ENCODE measurements around the gene DUSP9.

Gene DUSP9

DNA sequence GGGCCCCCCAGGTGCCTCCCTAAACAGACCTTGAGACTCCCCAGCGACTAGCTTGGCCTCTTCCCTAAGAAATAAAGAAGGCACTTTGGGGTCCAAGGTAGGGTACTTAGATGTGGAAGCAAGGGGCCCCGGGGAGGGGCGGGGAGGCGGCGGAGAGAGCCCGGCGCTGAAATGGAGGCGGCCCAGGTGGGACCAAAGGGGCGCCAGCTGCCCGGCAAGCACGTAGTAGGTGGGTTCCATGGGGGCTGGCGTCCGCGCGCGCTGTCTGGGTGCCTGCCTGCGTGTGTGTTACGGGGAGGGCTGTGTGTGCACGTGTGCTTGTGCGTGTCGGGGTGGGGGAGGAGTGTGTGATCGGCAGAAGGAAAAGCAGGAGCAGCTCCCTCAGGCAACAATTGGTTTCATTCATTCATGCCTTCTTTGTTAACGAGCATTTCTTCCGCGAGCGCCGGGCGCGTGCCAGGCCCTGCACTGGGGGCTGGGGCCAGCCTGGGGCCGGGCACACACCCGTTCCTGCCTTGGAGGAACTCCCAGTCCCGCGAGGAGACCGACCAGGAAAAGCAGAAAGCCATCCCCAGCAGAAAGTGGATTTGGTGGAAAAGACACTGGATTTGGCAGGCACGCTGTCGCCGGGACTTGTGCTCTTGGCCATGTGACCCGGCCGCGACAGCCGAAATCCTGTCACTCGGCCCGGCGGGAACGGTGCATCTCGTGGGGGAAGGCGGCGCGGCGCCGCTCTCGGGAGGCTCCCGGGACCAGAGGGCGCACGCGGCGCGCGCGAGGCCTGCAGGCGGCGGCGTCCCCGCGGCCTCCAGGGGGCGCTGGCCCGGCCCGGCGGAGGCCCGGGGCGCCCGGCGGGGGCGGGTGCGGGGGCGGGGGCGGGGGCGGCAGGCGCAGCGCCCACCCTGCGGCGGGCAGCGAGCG, 3.3 kb upstream of the DUSP9 start:
- TF ChIP-seq, protein P1, sequence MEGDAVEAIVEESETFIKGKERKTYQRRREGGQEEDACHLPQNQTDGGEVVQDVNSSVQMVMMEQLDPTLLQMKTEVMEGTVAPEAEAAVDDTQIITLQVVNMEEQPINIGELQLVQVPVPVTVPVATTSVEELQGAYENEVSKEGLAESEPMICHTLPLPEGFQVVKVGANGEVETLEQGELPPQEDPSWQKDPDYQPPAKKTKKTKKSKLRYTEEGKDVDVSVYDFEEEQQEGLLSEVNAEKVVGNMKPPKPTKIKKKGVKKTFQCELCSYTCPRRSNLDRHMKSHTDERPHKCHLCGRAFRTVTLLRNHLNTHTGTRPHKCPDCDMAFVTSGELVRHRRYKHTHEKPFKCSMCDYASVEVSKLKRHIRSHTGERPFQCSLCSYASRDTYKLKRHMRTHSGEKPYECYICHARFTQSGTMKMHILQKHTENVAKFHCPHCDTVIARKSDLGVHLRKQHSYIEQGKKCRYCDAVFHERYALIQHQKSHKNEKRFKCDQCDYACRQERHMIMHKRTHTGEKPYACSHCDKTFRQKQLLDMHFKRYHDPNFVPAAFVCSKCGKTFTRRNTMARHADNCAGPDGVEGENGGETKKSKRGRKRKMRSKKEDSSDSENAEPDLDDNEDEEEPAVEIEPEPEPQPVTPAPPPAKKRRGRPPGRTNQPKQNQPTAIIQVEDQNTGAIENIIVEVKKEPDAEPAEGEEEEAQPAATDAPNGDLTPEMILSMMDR (IDR thresholded peaks at IDR 0.05; ENCODE audit: low read depth, low read length) = no peak
- DNase-seq (ENCODE audit: low read depth in 2 of 2) = peak in 1 of 2 donors; percentile 8
- H3K4me3 ChIP-seq (replicated peaks in 1 of 2; ENCODE audit: low read depth in 2 of 2, low read length in 2 of 2) = no peak overlapping the region

- H3K4me3 ChIP-seq (replicated peaks in 1 of 2; ENCODE audit: low read depth in 2 of 2, low read length in 2 of 2) = no peak overlapping the region
- TF ChIP-seq, protein P1 (IDR thresholded peaks at IDR 0.05; ENCODE audit: low read depth, low read length) = no peak
- DNase-seq (ENCODE audit: low read depth in 2 of 2) = no peak
These were observed 2.5 kb upstream of the DUSP9 start for GRCh38 chrX:153644356-153645125.

GRCh38 chrX:153645151-153645550, 1.9 kb upstream of the DUSP9 start:
- TF ChIP-seq, protein P1 (IDR thresholded peaks at IDR 0.05; ENCODE audit: low read depth, low read length) = no peak
- no peak overlapping the region for H3K4me3 ChIP-seq (replicated peaks in 1 of 2; ENCODE audit: low read depth in 2 of 2, low read length in 2 of 2)
- DNase-seq (ENCODE audit: low read depth in 2 of 2) = no peak

- no peak for DNase-seq (ENCODE audit: low read depth in 2 of 2)
- TF ChIP-seq, protein P1 (IDR thresholded peaks at IDR 0.05; ENCODE audit: low read depth, low read length) = no peak
- no peak overlapping the region for H3K4me3 ChIP-seq (replicated peaks in 1 of 2; ENCODE audit: low read depth in 2 of 2, low read length in 2 of 2)
These were observed 998 bp upstream of the DUSP9 start for GRCh38 chrX:153645921-153646488.

DNA sequence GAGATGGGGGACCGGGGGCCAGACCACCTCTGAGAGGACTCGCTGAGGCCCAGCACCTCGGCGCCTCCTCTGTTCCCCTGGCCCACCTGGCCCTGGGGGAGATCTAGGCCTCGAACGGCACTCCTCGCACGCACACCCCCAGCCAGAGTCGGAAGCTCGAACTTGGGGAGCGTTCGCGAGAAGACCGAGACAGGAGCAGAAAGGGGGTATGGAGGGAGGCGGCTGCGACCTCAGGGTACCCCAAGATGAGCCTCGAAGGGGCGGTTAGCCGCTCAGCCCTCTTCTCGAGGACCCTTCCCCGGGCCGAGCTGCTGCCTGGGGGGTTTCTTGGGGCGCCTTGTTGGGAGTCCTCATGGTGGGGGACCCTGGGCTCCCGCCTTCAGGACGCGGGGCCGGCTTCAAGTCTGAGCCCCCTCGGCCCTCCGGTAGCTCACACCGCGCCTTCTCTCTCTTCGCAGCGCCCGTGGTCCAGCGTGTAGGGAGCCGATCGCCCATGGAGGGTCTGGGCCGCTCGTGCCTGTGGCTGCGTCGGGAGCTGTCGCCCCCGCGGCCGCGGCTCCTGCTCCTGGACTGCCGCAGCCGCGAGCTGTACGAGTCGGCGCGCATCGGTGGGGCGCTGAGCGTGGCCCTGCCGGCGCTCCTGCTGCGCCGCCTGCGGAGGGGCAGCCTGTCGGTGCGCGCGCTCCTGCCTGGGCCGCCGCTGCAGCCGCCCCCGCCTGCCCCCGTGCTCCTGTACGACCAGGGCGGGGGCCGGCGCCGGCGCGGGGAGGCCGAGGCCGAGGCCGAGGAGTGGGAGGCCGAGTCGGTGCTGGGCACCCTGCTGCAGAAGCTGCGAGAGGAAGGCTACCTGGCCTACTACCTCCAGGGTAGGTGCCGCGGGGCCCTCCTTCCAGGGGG, 706 bp downstream of the DUSP9 start:
- H3K4me3 ChIP-seq (replicated peaks in 1 of 2; ENCODE audit: low read depth in 2 of 2, low read length in 2 of 2) = no peak overlapping the region
- DNase-seq (ENCODE audit: low read depth in 2 of 2) = no peak
- TF ChIP-seq, protein P1 (IDR thresholded peaks at IDR 0.05; ENCODE audit: low read depth, low read length) = no peak
